Muscle layer of colon (tissue), 2 donors: ENCODE measurements around the gene ARID3A.
A peak's percentile ranks its signal among the peaks of the same experiment; 100 is the strongest.
"Not testable (repeated sequence)": the region's sequence is repeated elsewhere in the genome, so short reads cannot be mapped to it uniquely, and the experiment has no call there.

Experiments used
- H3K27ac ChIP-seq: one replicate; pipeline ENCODE4 v1.7.0; 2013; ENCODE audit warnings: low read depth, mild to moderate bottlenecking, low read length, moderate library complexity
- H3K27me3 ChIP-seq, 2 donors: one replicate each; pipeline ENCODE4 v1.7.0; 2013; ENCODE audit warnings: low read length in 2 of 2, mild to moderate bottlenecking in 2 of 2; ENCODE audit not compliant: insufficient read depth in 2 of 2, control insufficient read depth in 1 of 2
- H3K36me3 ChIP-seq: one replicate; pipeline ENCODE4 v1.7.0; 2013; ENCODE audit warnings: mild to moderate bottlenecking, low read length; ENCODE audit not compliant: insufficient read depth
- H3K4me1 ChIP-seq: one replicate; pipeline ENCODE4 v1.7.0; 2013; ENCODE audit warnings: mild to moderate bottlenecking, low read length; ENCODE audit not compliant: insufficient read depth
- H3K4me3 ChIP-seq, 2 donors: one replicate each; pipeline ENCODE4 v1.7.0; 2013; ENCODE audit warnings: low read length in 2 of 2, low read depth in 1 of 2, mild to moderate bottlenecking in 1 of 2, moderate library complexity in 1 of 2
- H3K9ac ChIP-seq: one replicate; pipeline ENCODE4 v1.7.0; 2013; ENCODE audit warnings: low read length
- H3K9me3 ChIP-seq: one replicate; pipeline ENCODE4 v1.7.0; 2013; ENCODE audit warnings: mild to moderate bottlenecking, low read length
- donor health status: abdominal sarcoma.
- donor health status: Adenocarcinoma of cecum.

ARID3A gene

DNA sequence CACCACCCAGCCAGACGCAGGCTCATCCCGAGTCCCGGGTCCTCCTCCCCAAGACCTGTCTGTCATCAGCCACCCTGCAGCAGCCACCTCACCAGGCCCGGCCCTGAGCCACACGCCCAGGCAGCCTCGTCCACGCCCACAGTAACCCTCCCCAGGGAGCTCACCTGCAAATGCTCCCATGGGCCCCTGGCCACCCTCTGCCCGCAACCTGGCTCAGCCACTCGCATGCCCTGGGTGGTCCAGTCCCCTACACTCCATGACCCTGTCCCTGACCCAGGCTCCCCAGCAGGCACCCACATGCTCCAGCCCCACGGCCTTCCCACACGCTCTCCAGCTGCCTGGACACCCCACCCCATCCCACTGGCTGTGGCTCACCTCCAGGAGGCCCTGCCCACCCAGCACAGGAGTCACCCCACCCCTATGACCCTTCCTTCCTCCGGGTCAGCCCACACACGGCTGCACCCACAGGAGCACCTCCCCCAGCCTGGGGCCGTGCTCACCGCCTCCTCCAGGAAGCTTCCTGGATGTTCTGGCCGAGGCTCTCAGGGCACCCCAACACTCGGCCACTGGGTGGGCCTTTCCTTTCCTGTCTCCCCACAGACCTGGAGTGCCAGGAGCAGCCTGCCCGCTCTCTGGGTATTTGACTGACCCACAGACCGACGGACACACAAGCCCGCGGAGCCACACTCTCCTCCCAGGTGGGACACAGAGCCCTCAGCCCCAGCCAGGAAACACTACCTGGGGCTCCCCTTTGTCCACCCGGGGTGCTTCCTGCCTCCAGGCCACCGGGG is 91.5 kb downstream of the ARID3A start:
- Histone ChIP-seq H3K9ac (no peak overlapping the region), H3K36me3 (peaks cover 10% of the 10 kb centered on the region), H3K4me3 (peak overlapping the region in 1 of 2 donors; percentile 27), H3K27me3 (no peaks in the 10 kb centered on the region), H3K27ac (no peak overlapping the region), H3K9me3 (no peaks in the 10 kb centered on the region), H3K4me1 (peaks cover 43% of the 10 kb centered on the region)

DNA sequence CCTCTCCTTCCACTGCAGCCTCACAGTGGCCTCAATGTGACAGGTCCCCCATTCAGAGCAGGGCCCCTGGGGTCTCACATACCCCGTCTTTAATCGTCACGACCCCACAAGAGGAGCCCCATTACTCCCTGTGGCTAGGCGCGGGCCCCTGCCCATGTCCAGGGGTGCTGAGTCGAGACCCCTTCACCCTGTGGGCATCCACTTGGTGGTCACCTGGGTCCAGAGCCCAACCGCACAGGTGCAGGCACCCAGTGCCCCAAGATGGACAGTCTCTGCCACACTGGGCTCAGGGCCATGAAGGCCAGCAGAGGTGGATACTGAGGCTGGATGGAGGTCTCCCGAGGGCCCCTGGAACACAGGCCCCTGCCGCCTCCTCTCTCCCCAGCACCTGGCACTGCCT is 92.1 kb downstream of the ARID3A start:
- peak overlapping the region in 1 of 2 donors; percentile 27 for H3K4me3 ChIP-seq
- H3K9me3 ChIP-seq, result no peaks in the 10 kb centered on the region
- no peaks in the 10 kb centered on the region for H3K27me3 ChIP-seq
- H3K36me3 ChIP-seq, result peaks cover 9% of the 10 kb centered on the region
- no peak overlapping the region for H3K9ac ChIP-seq
- H3K4me1 ChIP-seq, result peaks cover 43% of the 10 kb centered on the region
- H3K27ac ChIP-seq, result no peak overlapping the region

DNA sequence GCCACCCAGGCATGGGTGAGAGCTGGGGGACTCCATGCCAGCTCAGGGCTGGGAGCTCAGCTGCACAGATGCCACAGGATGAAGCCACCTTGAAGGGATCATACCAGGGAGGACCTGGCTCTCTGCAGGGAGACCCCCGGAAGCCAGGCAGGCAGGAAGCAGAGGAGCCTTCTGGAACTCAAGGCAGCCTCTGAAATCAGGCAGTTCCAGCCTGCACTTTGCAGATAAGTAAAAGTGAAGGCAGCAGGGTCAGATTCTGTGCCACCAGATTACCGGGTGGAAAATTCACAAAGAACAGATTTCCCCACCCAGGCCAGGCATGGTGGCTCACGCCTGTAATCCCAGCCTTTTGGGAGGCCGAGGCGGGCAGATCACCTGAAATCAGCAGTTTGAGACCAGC is 92.6 kb downstream of the ARID3A start:
- no peak overlapping the region for H3K9ac ChIP-seq
- peaks cover 43% of the 10 kb centered on the region for H3K4me1 ChIP-seq
- peak overlapping the region in 1 of 2 donors; percentile 27 for H3K4me3 ChIP-seq
- H3K36me3 ChIP-seq, result peaks cover 5% of the 10 kb centered on the region
- H3K9me3 ChIP-seq, result no peaks in the 10 kb centered on the region
- H3K27ac ChIP-seq, result no peak overlapping the region
- no peaks in the 10 kb centered on the region for H3K27me3 ChIP-seq

DNA sequence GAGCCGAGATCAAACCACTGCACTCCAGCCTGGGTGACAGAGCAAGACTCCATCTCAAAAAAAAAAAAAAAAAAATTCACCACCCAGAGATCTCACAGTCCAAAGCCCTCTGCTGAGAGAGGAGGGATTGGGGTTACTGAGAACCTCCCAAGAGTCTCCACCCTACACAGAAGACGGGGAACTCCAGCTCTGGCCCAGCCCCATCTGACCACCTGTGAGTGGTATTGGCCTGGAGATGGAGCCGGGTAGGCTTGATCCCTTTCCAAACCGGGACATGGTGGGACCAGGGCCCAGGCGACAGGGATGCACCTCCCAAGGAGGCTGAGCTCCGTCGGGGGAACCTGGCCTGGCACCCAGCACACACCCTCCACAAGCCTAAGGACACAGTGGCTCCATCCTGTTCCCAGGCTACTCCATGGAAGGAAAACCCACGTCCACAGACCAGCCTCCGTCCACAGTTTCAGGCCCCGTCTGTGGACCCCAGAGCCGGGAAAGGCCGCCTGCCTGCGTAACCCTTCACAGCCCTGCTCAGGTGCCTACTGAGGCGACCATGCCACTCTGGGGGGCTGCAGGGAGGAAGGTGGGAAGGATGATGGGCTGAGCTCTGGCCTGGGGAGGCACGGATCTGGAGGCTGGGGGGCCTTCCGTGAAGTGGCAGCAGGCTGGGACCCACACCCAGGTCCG is 93.2 kb downstream of the ARID3A start:
- Histone ChIP-seq H3K4me1 (peaks cover 43% of the 10 kb centered on the region), H3K27me3 (no peaks in the 10 kb centered on the region), H3K9me3 (no peaks in the 10 kb centered on the region), H3K36me3 (no peaks in the 10 kb centered on the region), H3K9ac (peak overlapping the region; percentile 75), H3K4me3 (peak overlapping the region; percentile 59 to 81), H3K27ac (peak overlapping the region; percentile 19)

DNA sequence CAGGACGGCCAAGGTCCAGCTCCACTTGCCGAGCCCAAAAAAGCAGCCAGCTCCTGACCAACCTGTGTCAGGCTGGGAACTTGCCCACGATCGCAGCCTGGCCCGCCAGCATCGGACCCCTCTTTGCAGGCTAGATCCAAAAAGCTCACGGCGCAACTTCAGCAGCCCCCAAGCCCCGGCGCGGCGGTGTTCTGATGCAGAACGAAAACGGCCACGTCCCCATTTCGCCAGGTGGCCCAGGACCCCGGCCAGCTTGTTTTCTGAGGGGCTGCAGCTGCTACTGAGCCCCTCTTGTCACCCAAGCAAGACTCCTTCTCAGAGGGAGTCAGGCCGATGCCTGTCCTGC is 93.8 kb downstream of the ARID3A start:
- peaks cover 43% of the 10 kb centered on the region for H3K4me1 ChIP-seq
- no peaks in the 10 kb centered on the region for H3K36me3 ChIP-seq
- H3K9me3 ChIP-seq, result no peaks in the 10 kb centered on the region
- no peaks in the 10 kb centered on the region for H3K27me3 ChIP-seq
- peak overlapping the region; percentile 59 to 81 for H3K4me3 ChIP-seq
- H3K9ac ChIP-seq, result peak overlapping the region; percentile 75
- H3K27ac ChIP-seq, result peak overlapping the region; percentile 45

DNA sequence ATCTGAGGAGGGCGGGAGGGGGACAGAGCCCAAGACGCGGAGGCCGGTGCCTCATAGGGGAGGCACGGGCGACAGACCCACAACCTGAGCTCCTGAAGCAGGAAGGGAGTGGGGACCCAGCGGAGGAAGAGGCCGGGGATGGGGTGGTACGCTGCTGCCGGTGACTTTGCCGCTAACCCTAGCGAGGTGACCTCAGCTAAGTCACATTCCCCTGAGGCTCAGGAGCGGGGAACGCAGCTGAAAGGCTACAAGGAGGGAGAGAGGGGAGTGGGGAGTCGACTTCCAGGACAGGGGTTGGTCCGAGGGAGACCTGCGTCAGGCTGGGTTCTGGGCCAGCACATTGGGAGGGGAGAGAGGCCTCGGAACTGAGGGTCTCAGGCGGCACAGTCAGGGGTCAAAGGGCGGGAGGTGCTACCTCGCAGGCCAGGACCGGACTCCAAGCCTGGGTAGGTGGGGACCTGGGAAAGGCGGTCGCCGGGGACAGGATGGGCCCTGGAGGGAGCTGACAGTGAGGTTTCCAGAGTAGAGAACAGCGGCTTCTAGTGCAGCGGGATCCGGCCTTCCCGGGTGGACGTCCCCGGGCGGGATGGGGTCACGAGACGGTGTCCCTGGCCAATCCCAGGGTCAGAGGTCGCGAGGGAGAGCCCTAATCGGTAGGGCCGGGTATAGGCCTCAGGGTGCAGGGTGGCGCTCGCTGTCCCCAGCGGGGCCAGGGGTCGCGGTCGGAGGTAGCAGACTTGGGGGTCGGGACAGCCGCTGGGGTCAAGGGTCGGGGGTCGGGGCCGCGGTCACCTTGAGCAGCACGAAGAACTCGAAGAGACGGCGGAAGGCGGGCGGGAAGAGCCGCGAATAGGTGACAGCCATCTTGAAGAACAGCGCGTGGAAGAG is 94.4 kb downstream of the ARID3A start:
- H3K36me3 ChIP-seq, result no peaks in the 10 kb centered on the region
- H3K27me3 ChIP-seq, result no peaks in the 10 kb centered on the region
- peaks cover 43% of the 10 kb centered on the region for H3K4me1 ChIP-seq
- H3K9me3 ChIP-seq, result no peaks in the 10 kb centered on the region
- peak overlapping the region; percentile 59 to 81 for H3K4me3 ChIP-seq
- peak overlapping the region; percentile 75 for H3K9ac ChIP-seq
- H3K27ac ChIP-seq, result peak overlapping the region; percentile 45

DNA sequence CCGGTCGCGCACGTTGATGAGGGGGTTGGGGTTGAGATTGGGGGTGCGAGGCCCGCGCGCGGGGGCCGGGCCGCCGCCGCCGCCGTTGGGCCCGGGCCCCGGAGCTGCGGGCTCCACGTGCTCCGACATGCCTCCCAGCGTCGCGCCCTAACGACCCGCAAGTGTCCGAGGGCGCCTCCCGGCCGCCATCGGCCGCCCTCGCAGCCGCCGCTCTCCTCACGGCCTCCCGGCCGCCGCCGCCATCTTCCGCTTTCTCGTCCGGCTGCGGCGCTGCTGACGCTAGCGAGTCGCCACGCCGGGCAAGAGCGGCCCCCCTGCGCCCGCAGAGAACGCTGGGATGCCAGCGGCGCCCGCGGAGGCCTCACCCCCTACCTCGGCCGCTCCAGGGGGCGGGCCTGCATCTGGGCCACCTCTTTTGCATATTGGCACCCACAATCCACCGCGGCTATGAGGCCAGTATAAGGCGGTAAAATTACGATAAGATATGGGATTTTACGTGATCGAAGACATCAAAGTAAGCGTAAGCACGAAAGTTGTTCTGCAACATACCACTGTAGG is 95.1 kb downstream of the ARID3A start, which contains the start of gene TMEM259:
Gene TMEM259 (minus strand): TSS at position 256 of the 558 bp plus-strand sequence. CDS start 127 bp downstream, at position 129.
- H3K4me1 ChIP-seq, result peaks cover 44% of the 10 kb centered on the region
- H3K27ac ChIP-seq, result peak within 1 kb of the TSS; percentile 84
- H3K9me3 ChIP-seq, result no peaks in the 10 kb centered on the region
- no peaks in the 10 kb centered on the region for H3K36me3 ChIP-seq
- peak within 1 kb of the TSS; percentile 75 for H3K9ac ChIP-seq
- H3K4me3 ChIP-seq, result peak within 1 kb of the TSS; percentile 59 to 81
- H3K27me3 ChIP-seq, result no peaks in the 10 kb centered on the region

DNA sequence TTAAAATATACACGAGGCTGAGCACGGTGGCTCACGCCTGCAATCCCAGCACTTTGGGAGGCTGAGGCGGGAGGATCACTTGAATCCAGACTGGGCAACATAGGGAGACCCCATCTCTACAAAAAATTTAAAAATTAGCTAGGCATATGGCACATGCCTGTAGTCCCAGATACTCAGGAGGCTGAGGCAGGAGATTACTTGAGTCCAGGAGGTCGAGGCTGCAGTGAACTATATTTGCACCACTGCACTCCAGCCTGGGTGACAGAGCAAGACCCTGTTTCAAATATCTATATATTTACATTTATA is 98.0 kb downstream of the ARID3A start:
- not testable (repeated sequence) for H3K27me3 ChIP-seq, H3K27ac ChIP-seq, H3K36me3 ChIP-seq, H3K4me3 ChIP-seq, H3K9me3 ChIP-seq, H3K9ac ChIP-seq
- H3K4me1 ChIP-seq, result peaks cover 19% of the 10 kb centered on the region

DNA sequence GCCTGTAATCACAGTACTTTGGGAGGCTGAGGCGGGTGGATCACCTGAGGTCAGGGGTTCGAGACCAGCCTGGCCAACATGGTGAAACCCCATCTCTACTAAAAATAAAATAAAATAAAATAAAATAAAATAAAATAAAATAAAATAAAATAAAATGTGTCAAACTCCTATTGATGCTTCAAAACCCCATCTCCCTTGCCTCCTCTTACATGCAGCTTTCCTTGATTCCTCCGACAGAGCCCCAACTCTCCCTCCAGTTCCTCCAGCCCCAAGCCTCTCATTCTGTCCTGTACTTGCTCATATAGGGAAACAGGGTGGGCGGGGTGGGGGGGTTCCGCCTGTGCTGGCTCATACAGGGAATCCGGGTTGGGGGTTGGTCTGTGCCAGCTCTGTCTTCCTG is 99.2 kb downstream of the ARID3A start:
- H3K9ac ChIP-seq, H3K36me3 ChIP-seq, H3K9me3 ChIP-seq, H3K27me3 ChIP-seq, H3K4me3 ChIP-seq, H3K27ac ChIP-seq: not testable (repeated sequence)
- H3K4me1 ChIP-seq, result peaks cover 15% of the 10 kb centered on the region
